ENCODE data around the gene MEIS2. TPM values are rescaled to one million over a fixed set of nuclear protein-coding genes. Genes with fewer than 3 reads are reported as not detected.

The MEIS2 gene
- total RNA-seq, 4 donors from 2014 or later, result 14.8 to 28.4 (median 20.4) TPM

DNA sequence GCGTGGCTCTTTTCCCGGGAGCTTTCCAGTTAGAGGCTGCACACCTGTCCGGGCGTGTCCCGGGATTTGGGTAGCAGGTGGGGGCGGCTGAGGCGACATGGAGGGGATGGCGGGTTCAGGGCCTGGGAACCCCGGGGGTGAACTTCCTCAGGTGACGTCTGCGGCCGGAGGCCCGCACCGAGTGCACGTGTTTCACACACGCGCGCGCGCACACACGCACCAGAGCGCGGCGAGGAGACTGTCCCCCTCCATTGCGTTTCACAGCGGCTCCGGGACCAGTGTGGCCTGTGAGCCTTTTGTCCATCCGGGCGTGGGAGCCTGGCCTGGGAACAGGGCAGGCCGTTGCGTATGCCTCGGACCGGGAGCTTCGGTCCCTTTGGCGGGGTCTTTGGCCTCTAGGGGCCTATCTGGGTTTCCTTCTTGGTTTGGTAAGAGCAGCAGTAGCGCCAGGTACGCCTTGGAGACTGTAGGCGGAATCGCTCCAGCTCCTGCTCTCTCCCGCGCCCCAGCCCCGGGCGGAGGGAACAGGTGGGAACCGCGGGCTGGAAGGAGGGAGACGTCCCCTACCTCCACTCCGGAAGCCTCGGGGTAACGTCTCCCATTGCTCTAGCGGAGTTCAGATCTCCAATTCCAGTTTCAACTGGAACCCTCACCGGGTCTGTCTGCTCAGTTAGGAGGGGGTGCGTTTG is 220.0 kb downstream of the MEIS2 start:
- H3K4me3 ChIP-seq (replicated peaks in 1 of 3), result no peak overlapping the region
- WGBS, 2 donors, result 15 to 21% methylated on average over 35 to 48 of the region's 52 CpGs
- intact Hi-C loops (cut with DNase I), result loop anchor here (5.0 kb wide), 1 partner anchor 1002 kb away; no protein-coding TSS in a partner anchor
- peaks cover 42% of the 10 kb centered on the region for H3K27me3 ChIP-seq
- DNase-seq, result no peak
- TF ChIP-seq, protein P1, sequence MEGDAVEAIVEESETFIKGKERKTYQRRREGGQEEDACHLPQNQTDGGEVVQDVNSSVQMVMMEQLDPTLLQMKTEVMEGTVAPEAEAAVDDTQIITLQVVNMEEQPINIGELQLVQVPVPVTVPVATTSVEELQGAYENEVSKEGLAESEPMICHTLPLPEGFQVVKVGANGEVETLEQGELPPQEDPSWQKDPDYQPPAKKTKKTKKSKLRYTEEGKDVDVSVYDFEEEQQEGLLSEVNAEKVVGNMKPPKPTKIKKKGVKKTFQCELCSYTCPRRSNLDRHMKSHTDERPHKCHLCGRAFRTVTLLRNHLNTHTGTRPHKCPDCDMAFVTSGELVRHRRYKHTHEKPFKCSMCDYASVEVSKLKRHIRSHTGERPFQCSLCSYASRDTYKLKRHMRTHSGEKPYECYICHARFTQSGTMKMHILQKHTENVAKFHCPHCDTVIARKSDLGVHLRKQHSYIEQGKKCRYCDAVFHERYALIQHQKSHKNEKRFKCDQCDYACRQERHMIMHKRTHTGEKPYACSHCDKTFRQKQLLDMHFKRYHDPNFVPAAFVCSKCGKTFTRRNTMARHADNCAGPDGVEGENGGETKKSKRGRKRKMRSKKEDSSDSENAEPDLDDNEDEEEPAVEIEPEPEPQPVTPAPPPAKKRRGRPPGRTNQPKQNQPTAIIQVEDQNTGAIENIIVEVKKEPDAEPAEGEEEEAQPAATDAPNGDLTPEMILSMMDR (IDR thresholded peaks at IDR 0.05), result no peak
- H3K4me1 ChIP-seq, result peaks cover 8 to 28% of the 10 kb centered on the region in 2 donors
- H3K36me3 ChIP-seq, result no peaks in the 10 kb centered on the region
- H3K9me3 ChIP-seq, result no peaks in the 10 kb centered on the region
- H3K27ac ChIP-seq, result no peak overlapping the region

DNA sequence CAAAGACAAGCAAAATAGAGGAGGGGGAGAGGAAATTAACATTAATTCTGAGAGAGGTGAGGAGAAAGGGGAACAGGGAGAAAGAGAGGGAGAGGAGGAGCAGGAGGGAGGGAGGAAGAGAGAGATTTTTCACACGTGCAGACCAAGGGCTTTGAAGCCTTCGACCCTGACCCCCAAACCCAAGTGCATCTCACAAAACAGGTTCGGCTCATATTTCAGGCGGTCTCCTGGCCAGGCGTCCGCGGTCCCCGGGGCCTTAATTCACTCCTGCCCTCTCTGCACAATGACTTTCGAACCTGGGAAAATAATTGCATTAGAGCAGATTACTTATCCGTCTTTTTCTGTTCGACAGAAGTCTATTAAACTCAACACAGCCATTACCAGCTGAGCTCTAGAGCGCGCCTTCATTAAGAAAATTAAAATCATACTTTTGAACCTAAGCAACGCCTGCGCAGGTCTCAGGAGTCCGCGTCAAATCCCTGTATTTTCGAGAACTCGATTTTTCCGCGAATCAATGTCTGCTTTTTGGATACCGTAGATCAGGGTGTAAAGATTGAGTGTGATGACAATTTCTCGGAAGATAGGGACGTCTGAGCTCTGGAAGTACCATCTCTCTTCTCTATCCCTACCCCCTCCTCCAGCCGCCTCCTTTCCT is 220.7 kb downstream of the MEIS2 start:
- TF ChIP-seq, protein P1 (IDR thresholded peaks at IDR 0.05), result no peak
- TF ChIP-seq POLR2A (IDR thresholded peaks at IDR 0.05), result no peak
- Histone ChIP-seq H3K4me1 (peaks cover 8 to 28% of the 10 kb centered on the region in 2 donors), H3K9me3 (no peaks in the 10 kb centered on the region), H3K27ac (no peak overlapping the region), H3K4me3 (replicated peaks in 1 of 3) (no peak overlapping the region), H3K36me3 (no peaks in the 10 kb centered on the region), H3K27me3 (peaks cover 42% of the 10 kb centered on the region)
- 30 to 36% methylated on average over 25 of the region's 25 CpGs for WGBS, 2 donors
- intact Hi-C loops (cut with DNase I), result loop anchor here (5.0 kb wide), 1 partner anchor 1003 kb away; no protein-coding TSS in a partner anchor
- no peak for DNase-seq

DNA sequence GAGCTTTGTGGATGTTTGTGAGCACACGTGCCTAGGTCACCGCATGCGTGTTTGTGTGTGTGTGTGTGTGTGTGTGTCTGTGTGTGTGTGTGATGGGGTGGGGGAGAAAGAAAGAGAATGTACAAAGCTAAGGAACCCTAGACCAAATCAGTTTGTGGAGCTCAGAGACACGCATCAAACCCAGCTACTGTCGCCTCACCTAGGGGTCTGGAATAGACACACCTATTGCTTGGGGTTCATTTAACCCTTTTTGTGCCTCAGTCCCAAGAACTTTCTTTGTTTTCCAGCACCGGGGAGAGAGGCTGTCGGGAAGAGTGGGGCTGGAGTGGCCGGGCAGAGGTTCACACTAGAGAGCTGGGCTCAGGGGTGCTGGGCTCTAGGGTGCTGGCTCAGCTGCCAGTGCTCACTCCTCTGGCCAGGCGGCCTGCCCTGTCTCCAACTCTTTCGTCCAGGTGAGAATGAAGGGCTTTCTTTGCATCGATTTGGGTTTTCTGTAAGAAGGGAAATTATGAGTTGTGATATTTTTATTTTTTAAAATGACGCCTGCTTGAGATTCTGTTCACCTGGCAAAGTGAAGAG is 221.6 kb downstream of the MEIS2 start:
- Histone ChIP-seq H3K27me3 (peaks cover 33% of the 10 kb centered on the region), H3K9me3 (no peaks in the 10 kb centered on the region), H3K36me3 (no peaks in the 10 kb centered on the region), H3K4me1 (peaks cover 8 to 24% of the 10 kb centered on the region in 2 donors), H3K27ac (no peak overlapping the region), H3K4me3 (replicated peaks in 1 of 3) (no peak overlapping the region)
- no peak for DNase-seq
- intact Hi-C loops (cut with DNase I), result no loop called here
- no peak for TF ChIP-seq POLR2A (IDR thresholded peaks at IDR 0.05)
- 27 to 32% methylated on average over 12 of the region's 12 CpGs for WGBS, 2 donors

DNA sequence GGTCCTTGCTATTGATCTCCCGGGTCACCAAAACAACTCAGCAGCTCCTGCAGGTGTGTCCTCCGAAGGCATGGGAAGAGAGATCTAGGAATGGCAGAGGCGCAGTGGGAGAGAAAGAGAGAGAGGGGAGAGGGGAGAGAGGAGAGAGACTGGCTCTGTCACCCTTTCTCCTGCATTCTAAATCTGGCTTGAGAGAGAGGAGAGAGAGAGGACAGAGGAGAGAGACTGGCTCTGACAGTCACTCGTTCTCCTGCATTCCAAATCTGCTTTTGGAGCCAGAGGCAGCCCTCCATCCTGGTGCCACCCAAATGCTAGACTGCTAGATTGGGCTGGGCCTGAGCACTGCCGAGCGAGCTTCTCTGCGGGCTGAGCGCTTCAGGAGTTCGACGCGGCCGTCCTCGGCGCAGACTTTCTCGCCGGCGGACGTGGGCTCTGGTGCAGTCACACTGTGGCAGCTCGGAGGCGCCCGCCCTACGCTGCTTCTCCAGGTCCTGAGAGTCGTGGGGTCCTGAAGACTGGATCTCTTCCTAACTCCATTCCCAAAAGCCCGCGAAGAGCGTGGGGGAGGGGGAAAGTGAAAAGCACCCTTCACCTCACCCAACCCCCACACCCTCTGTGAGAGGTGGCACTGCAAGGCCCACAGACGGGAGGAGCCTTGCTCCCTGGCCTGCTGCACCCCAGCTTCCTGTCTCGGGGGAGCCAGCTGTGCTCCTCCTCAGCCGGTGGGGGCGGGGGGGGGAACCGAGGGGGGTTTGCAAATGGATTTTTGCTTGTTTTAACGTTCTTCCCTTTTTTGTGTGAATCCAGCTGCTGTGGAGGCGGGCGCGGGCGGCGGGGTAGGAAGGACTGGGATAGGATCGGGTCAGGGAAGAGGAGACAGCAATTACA is 222.3 kb downstream of the MEIS2 start:
- Histone ChIP-seq H3K27ac (no peak overlapping the region), H3K4me3 (replicated peaks in 1 of 3) (no peak overlapping the region), H3K36me3 (no peaks in the 10 kb centered on the region), H3K4me1 (peaks cover 2 to 17% of the 10 kb centered on the region in 2 donors), H3K27me3 (peaks cover 32% of the 10 kb centered on the region), H3K9me3 (no peaks in the 10 kb centered on the region)
- DNase-seq, result no peak
- TF ChIP-seq POLR2A (IDR thresholded peaks at IDR 0.05), result no peak
- TF ChIP-seq, protein P1 (IDR thresholded peaks at IDR 0.05), result no peak
- WGBS, 2 donors, result 33 to 43% methylated on average over 30 to 32 of the region's 38 CpGs
- intact Hi-C loops (cut with DNase I), result no loop called here

DNA sequence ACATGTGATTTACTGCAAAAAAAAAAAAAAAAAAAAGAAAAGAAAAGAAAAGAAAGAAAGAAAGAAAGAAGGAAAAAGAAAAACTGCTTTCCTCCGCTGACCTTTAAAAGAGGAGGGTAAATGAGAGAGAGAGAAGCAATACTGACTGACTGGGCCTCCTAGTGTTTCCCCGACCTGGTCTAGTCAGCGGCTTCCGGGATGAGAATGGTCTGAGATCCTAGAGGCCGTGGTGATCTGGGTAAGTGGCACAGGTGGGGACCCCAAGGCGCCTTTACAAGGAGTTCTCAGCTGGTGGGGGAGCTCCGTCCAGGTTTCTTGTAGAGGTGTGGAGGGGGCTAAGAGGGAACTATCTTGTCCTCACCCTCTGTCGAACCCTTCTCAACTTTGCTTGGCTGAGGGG is 223.1 kb downstream of the MEIS2 start:
- H3K36me3 ChIP-seq, result no peaks in the 10 kb centered on the region
- H3K27ac ChIP-seq, result no peak overlapping the region
- H3K4me1 ChIP-seq, result peaks cover 0 to 10% of the 10 kb centered on the region in 2 donors
- intact Hi-C loops (cut with DNase I), result no loop called here
- H3K27me3 ChIP-seq, result peaks cover 31% of the 10 kb centered on the region
- no peak for TF ChIP-seq POLR2A (IDR thresholded peaks at IDR 0.05)
- no peak for DNase-seq
- H3K9me3 ChIP-seq, result no peaks in the 10 kb centered on the region
- 60 to 74% methylated on average over 8 of the region's 8 CpGs for WGBS, 2 donors
- H3K4me3 ChIP-seq (replicated peaks in 1 of 3), result no peak overlapping the region

Data from thyroid gland (tissue), 4 donors.